Measurements from ENCODE around the gene CRY1. TPM values are rescaled to one million over a fixed set of nuclear protein-coding genes. Genes with fewer than 3 reads are reported as not detected.

CRY1 gene
- total RNA-seq, result 10 to 100 TPM in 2 of 4 donors, 1 to 10 TPM in 2; 7.8 to 39.1 (median 10.1) TPM

GRCh38 chr12:107093417-107094182 lies at the start of gene CRY1:
Gene CRY1, minus strand, starts transcription at chr12:107093549. Its CDS starts 588 bp downstream, at chr12:107092961.
- peak; percentile 92 to 99 for DNase-seq (ENCODE audit: low spot score in 2 of 2)
- peak within 1 kb of the TSS; percentile 74 for H3K4me3 ChIP-seq (ENCODE audit: low read depth, poor library complexity, severe bottlenecking)
- TF ChIP-seq POLR2A (IDR thresholded peaks at IDR 0.05), result peak in 1 of 2 donors; percentile 83
- TF ChIP-seq CTCF (IDR thresholded peaks at IDR 0.05), result no peak
- intact Hi-C loops (cut with DNase I; ENCODE audit: low total_unique reads), result no loop called here
- 0 to 1% methylated on average over 44 to 62 of the region's 74 CpGs for WGBS, 2 donors

- no peak for TF ChIP-seq CTCF (IDR thresholded peaks at IDR 0.05)
- TF ChIP-seq POLR2A (IDR thresholded peaks at IDR 0.05), result no peak
- WGBS, 2 donors, result 86 to 92% methylated on average over 1 of the region's 1 CpG
- intact Hi-C loops (cut with DNase I; ENCODE audit: low total_unique reads), result no loop called here
Observed at GRCh38 chr12:107139787-107140186, 46.4 kb upstream of the CRY1 start.

GRCh38 chr12:107138990-107139389 lies 45.6 kb upstream of the CRY1 start:
- no peak overlapping the region for H3K4me3 ChIP-seq (ENCODE audit: low read depth, poor library complexity, severe bottlenecking)
- WGBS, 2 donors, result 85% methylated on average over 3 of the region's 3 CpGs
- intact Hi-C loops (cut with DNase I; ENCODE audit: low total_unique reads), result no loop called here
- TF ChIP-seq CTCF (IDR thresholded peaks at IDR 0.05), result no peak
- TF ChIP-seq POLR2A (IDR thresholded peaks at IDR 0.05), result no peak
- DNase-seq (ENCODE audit: low spot score in 2 of 2), result no peak

More at GRCh38 chr12:107139787-107140186, 46.4 kb upstream of the CRY1 start:
- H3K4me3 ChIP-seq (ENCODE audit: low read depth, poor library complexity, severe bottlenecking), result no peak overlapping the region
- DNase-seq (ENCODE audit: low spot score in 2 of 2), result no peak

- no peak for DNase-seq (ENCODE audit: low spot score in 2 of 2)
- TF ChIP-seq POLR2A (IDR thresholded peaks at IDR 0.05) (no peak), CTCF (IDR thresholded peaks at IDR 0.05) (no peak)
- WGBS, 2 donors, result 90 to 95% methylated on average over 2 of the region's 2 CpGs
- intact Hi-C loops (cut with DNase I; ENCODE audit: low total_unique reads), result no loop called here
- no peak overlapping the region for H3K4me3 ChIP-seq (ENCODE audit: low read depth, poor library complexity, severe bottlenecking)
Observed at GRCh38 chr12:107135177-107135576, 41.8 kb upstream of the CRY1 start.

GRCh38 chr12:107134558-107134957 lies 41.2 kb upstream of the CRY1 start:
- 78 to 88% methylated on average over 1 of the region's 1 CpG for WGBS, 2 donors
- no peak for DNase-seq (ENCODE audit: low spot score in 2 of 2)
- no peak for TF ChIP-seq CTCF (IDR thresholded peaks at IDR 0.05)
- TF ChIP-seq POLR2A (IDR thresholded peaks at IDR 0.05), result no peak
- H3K4me3 ChIP-seq (ENCODE audit: low read depth, poor library complexity, severe bottlenecking), result no peak overlapping the region
- intact Hi-C loops (cut with DNase I; ENCODE audit: low total_unique reads), result no loop called here
